Glutamatergic neuron (in vitro differentiated cells): ENCODE measurements around the gene UQCR11. TPM values are rescaled to one million over a fixed set of nuclear protein-coding genes. Genes with fewer than 3 reads are reported as not detected.
A peak's percentile ranks its signal among the peaks of the same experiment; 100 is the strongest.

Experiments
- DNase-seq: peaks from one replicate; pipeline ENCODE4 v3.0.0; 2022
- H3K27ac Mint-ChIP-seq: one replicate; pipeline ENCODE4 v1.8.0; 2020; ENCODE audit warnings: mild to moderate bottlenecking, mixed read lengths, inconsistent platforms; ENCODE audit not compliant: unreplicated experiment
- H3K27me3 Mint-ChIP-seq: one replicate; pipeline ENCODE4 v1.8.0; 2020; ENCODE audit warnings: mild to moderate bottlenecking, moderate library complexity, mixed read lengths, inconsistent platforms; ENCODE audit not compliant: unreplicated experiment
- H3K36me3 Mint-ChIP-seq: one replicate; pipeline ENCODE4 v1.8.0; 2020; ENCODE audit warnings: mild to moderate bottlenecking, mixed read lengths, inconsistent platforms; ENCODE audit not compliant: unreplicated experiment
- H3K4me1 Mint-ChIP-seq: one replicate; pipeline ENCODE4 v1.8.0; 2020; ENCODE audit warnings: mild to moderate bottlenecking, low read depth, mixed read lengths, inconsistent platforms; ENCODE audit not compliant: unreplicated experiment
- H3K4me3 Mint-ChIP-seq: one replicate; pipeline ENCODE4 v1.8.0; 2020; ENCODE audit warnings: mild to moderate bottlenecking, mixed read lengths, inconsistent platforms; ENCODE audit not compliant: unreplicated experiment
- H3K9me3 Mint-ChIP-seq: one replicate; pipeline ENCODE4 v1.8.0; 2020; ENCODE audit warnings: mild to moderate bottlenecking, moderate library complexity, mixed read lengths, inconsistent platforms; ENCODE audit not compliant: unreplicated experiment
- CTCF ChIP-seq: fragments of 200-600 bp; sonication (generic); IDR thresholded peaks from one replicate; pipeline ENCODE4 v1.5.0; 2021; ENCODE audit not compliant: partially characterized antibody, unreplicated experiment
- total RNA-seq: library from RNA; stranded (reverse); fragmentation: NEBNext Ultra II Directional; extraction: Animal tissue kit (Norgen Biotek cat#: 25700); gene quantifications from one replicate; pipeline ENCODE4 v1.2.1, GENCODE V29; 2021; ENCODE audit not compliant: unreplicated experiment

The UQCR11 gene
- total RNA-seq, 1 donor from 2014 or later, result 204 TPM

GRCh38 chr19:1568320-1569019, 36.8 kb downstream of the UQCR11 start, which contains the start of gene MEX3D:
Gene MEX3D (minus strand): TSS chr19:1568325. CDS start chr19:1568058, 267 bp downstream.
- Mint-ChIP-seq H3K9me3 (peaks cover 13% of the 10 kb centered on the region), H3K27me3 (peaks cover 16% of the 10 kb centered on the region)

GRCh38 chr19:1567848-1568227, 37.4 kb downstream of the UQCR11 start:
- no peaks in the 10 kb centered on the region for H3K36me3 Mint-ChIP-seq
- no peak overlapping the region for H3K27ac Mint-ChIP-seq
- peaks cover 9% of the 10 kb centered on the region for H3K4me1 Mint-ChIP-seq
- DNase-seq, result peak; percentile 43
- H3K27me3 Mint-ChIP-seq, result peaks cover 16% of the 10 kb centered on the region
- no peak overlapping the region for H3K4me3 Mint-ChIP-seq
- peaks cover 11% of the 10 kb centered on the region for H3K9me3 Mint-ChIP-seq
- no peak for TF ChIP-seq CTCF

More at GRCh38 chr19:1568320-1569019, 36.8 kb downstream of the UQCR11 start, which contains the start of gene MEX3D:
- no peak for TF ChIP-seq CTCF
- peaks cover 6% of the 10 kb centered on the region for H3K4me1 Mint-ChIP-seq
- peak; percentile 85 for DNase-seq
- no peaks in the 10 kb centered on the region for H3K36me3 Mint-ChIP-seq
- H3K27ac Mint-ChIP-seq, result peak within 1 kb of the TSS; percentile 83
- peak within 1 kb of the TSS; percentile 64 for H3K4me3 Mint-ChIP-seq

GRCh38 chr19:1567116-1567847, 38.0 kb downstream of the UQCR11 start:
- peak; percentile 40 for DNase-seq
- Mint-ChIP-seq H3K36me3 (no peaks in the 10 kb centered on the region), H3K27ac (peak overlapping the region; percentile 83), H3K4me3 (peak overlapping the region; percentile 64), H3K27me3 (peaks cover 16% of the 10 kb centered on the region), H3K4me1 (peaks cover 9% of the 10 kb centered on the region), H3K9me3 (peaks cover 11% of the 10 kb centered on the region)
- TF ChIP-seq CTCF, result no peak

GRCh38 chr19:1566392-1567115, 38.7 kb downstream of the UQCR11 start:
- peaks cover 15% of the 10 kb centered on the region for H3K27me3 Mint-ChIP-seq
- H3K9me3 Mint-ChIP-seq, result peaks cover 11% of the 10 kb centered on the region
- H3K27ac Mint-ChIP-seq, result no peak overlapping the region
- H3K4me1 Mint-ChIP-seq, result peaks cover 9% of the 10 kb centered on the region
- peak; percentile 84 for DNase-seq
- no peaks in the 10 kb centered on the region for H3K36me3 Mint-ChIP-seq
- TF ChIP-seq CTCF, result no peak
- no peak overlapping the region for H3K4me3 Mint-ChIP-seq
